ENCODE measurements around the gene SVOPL.
"Not testable (repeated sequence)": the region's sequence is repeated elsewhere in the genome, so short reads cannot be mapped to it uniquely, and the experiment has no call there.

The SVOPL gene

GRCh38 chr7:138700857-138701536 lies at the start of gene SVOPL:
Gene SVOPL (minus strand): TSS chr7:138701362. CDS start chr7:138679045, 22,317 bp downstream.
- H3K4me1 Mint-ChIP-seq: no peaks in the 10 kb centered on the region
- ATAC-seq (no peak), DNase-seq (ENCODE audit: low spot score in 2 of 2) (no peak)
- no peaks in the 10 kb centered on the region for H3K36me3 Mint-ChIP-seq
- H3K4me3 Mint-ChIP-seq: no peak within 1 kb of the TSS
- no peak within 1 kb of the TSS for H3K27ac Mint-ChIP-seq
- no peaks in the 10 kb centered on the region for H3K9me3 Mint-ChIP-seq

- peaks cover 4% of the 10 kb centered on the region for H3K36me3 Mint-ChIP-seq
- H3K4me3 Mint-ChIP-seq: no peak overlapping the region
- peaks cover 64% of the 10 kb centered on the region for H3K4me1 Mint-ChIP-seq
- H3K27ac Mint-ChIP-seq: peak overlapping the region; percentile 35
- DNase-seq (ENCODE audit: low spot score in 2 of 2): no peak
- no peak for ATAC-seq
- H3K9me3 Mint-ChIP-seq: no peaks in the 10 kb centered on the region
Observed at GRCh38 chr7:138750473-138750872, 49.3 kb upstream of the SVOPL start.

GRCh38 chr7:138749960-138750359 lies 48.8 kb upstream of the SVOPL start:
- H3K4me1 Mint-ChIP-seq: peaks cover 69% of the 10 kb centered on the region
- no peaks in the 10 kb centered on the region for H3K9me3 Mint-ChIP-seq
- no peak overlapping the region for H3K4me3 Mint-ChIP-seq
- H3K27ac Mint-ChIP-seq: peak overlapping the region; percentile 35
- DNase-seq (ENCODE audit: low spot score in 2 of 2) (no peak), ATAC-seq (no peak)
- peaks cover 4% of the 10 kb centered on the region for H3K36me3 Mint-ChIP-seq

- no peak for ATAC-seq
- peaks cover 4% of the 10 kb centered on the region for H3K36me3 Mint-ChIP-seq
Observed at GRCh38 chr7:138748666-138749065, 47.5 kb upstream of the SVOPL start.

GRCh38 chr7:138746073-138746472 lies 44.9 kb upstream of the SVOPL start:
- H3K4me1 Mint-ChIP-seq: peaks cover 45% of the 10 kb centered on the region
- H3K36me3 Mint-ChIP-seq: peaks cover 4% of the 10 kb centered on the region
- H3K27ac Mint-ChIP-seq: no peak overlapping the region
- no peak overlapping the region for H3K4me3 Mint-ChIP-seq
- H3K9me3 Mint-ChIP-seq: no peaks in the 10 kb centered on the region
- DNase-seq (ENCODE audit: low spot score in 2 of 2) (no peak), ATAC-seq (peak; percentile 99)

More at GRCh38 chr7:138748666-138749065, 47.5 kb upstream of the SVOPL start:
- Mint-ChIP-seq H3K9me3 (no peaks in the 10 kb centered on the region), H3K27ac (no peak overlapping the region), H3K4me3 (no peak overlapping the region), H3K4me1 (peaks cover 68% of the 10 kb centered on the region)
- no peak for DNase-seq (ENCODE audit: low spot score in 2 of 2)

GRCh38 chr7:138745189-138745588 lies 44.0 kb upstream of the SVOPL start:
- Mint-ChIP-seq H3K27ac (peak overlapping the region; percentile 60), H3K4me3 (no peak overlapping the region), H3K4me1 (peaks cover 36% of the 10 kb centered on the region), H3K9me3 (no peaks in the 10 kb centered on the region), H3K36me3 (peaks cover 4% of the 10 kb centered on the region)
- ATAC-seq: no peak
- DNase-seq (ENCODE audit: low spot score in 2 of 2): no peak

GRCh38 chr7:138741453-138741735 lies 40.2 kb upstream of the SVOPL start:
- Mint-ChIP-seq H3K36me3 (no peaks in the 10 kb centered on the region), H3K9me3 (no peaks in the 10 kb centered on the region), H3K4me1 (peaks cover 20% of the 10 kb centered on the region), H3K27ac (no peak overlapping the region), H3K4me3 (no peak overlapping the region)
- no peak for ATAC-seq
- DNase-seq (ENCODE audit: low spot score in 2 of 2): no peak

- H3K9me3 Mint-ChIP-seq: no peaks in the 10 kb centered on the region
- H3K4me3 Mint-ChIP-seq: no peak overlapping the region
- no peaks in the 10 kb centered on the region for H3K36me3 Mint-ChIP-seq
- H3K27ac Mint-ChIP-seq: no peak overlapping the region
- peaks cover 9% of the 10 kb centered on the region for H3K4me1 Mint-ChIP-seq
- DNase-seq (ENCODE audit: low spot score in 2 of 2) (no peak), ATAC-seq (no peak)
Observed at GRCh38 chr7:138739859-138740258, 38.7 kb upstream of the SVOPL start.

GRCh38 chr7:138738551-138739335 lies 37.6 kb upstream of the SVOPL start:
- peak; percentile 73 to 89 for DNase-seq (ENCODE audit: low spot score in 2 of 2)
- Mint-ChIP-seq H3K9me3 (no peaks in the 10 kb centered on the region), H3K4me3 (no peak overlapping the region), H3K36me3 (no peaks in the 10 kb centered on the region), H3K27ac (no peak overlapping the region), H3K4me1 (peaks cover 7% of the 10 kb centered on the region)
- ATAC-seq: peak; percentile 95

GRCh38 chr7:138738114-138738513 lies 37.0 kb upstream of the SVOPL start:
- Mint-ChIP-seq H3K9me3 (no peaks in the 10 kb centered on the region), H3K4me1 (peaks cover 7% of the 10 kb centered on the region), H3K36me3 (no peaks in the 10 kb centered on the region), H3K4me3 (no peak overlapping the region), H3K27ac (no peak overlapping the region)
- ATAC-seq (no peak), DNase-seq (ENCODE audit: low spot score in 2 of 2) (no peak)

GRCh38 chr7:138735399-138735798 lies 34.2 kb upstream of the SVOPL start:
- no peak overlapping the region for H3K27ac Mint-ChIP-seq
- ATAC-seq (no peak), DNase-seq (ENCODE audit: low spot score in 2 of 2) (no peak)
- H3K4me3 Mint-ChIP-seq: no peak overlapping the region
- peaks cover 7% of the 10 kb centered on the region for H3K4me1 Mint-ChIP-seq
- H3K9me3 Mint-ChIP-seq: no peaks in the 10 kb centered on the region
- no peaks in the 10 kb centered on the region for H3K36me3 Mint-ChIP-seq

GRCh38 chr7:138731733-138732132 lies 30.6 kb upstream of the SVOPL start:
- ATAC-seq; H3K27ac Mint-ChIP-seq; H3K9me3 Mint-ChIP-seq; H3K4me1 Mint-ChIP-seq; H3K4me3 Mint-ChIP-seq; DNase-seq (ENCODE audit: low spot score in 2 of 2); H3K36me3 Mint-ChIP-seq: not testable (repeated sequence)

GRCh38 chr7:138729444-138729843 lies 28.3 kb upstream of the SVOPL start:
- DNase-seq (ENCODE audit: low spot score in 2 of 2) (no peak), ATAC-seq (no peak)
- Mint-ChIP-seq H3K4me3 (no peak overlapping the region), H3K36me3 (no peaks in the 10 kb centered on the region), H3K4me1 (no peaks in the 10 kb centered on the region), H3K9me3 (no peaks in the 10 kb centered on the region), H3K27ac (no peak overlapping the region)

- ATAC-seq (no peak), DNase-seq (ENCODE audit: low spot score in 2 of 2) (no peak)
- no peak overlapping the region for H3K27ac Mint-ChIP-seq
- H3K36me3 Mint-ChIP-seq: no peaks in the 10 kb centered on the region
- no peak overlapping the region for H3K4me3 Mint-ChIP-seq
- H3K9me3 Mint-ChIP-seq: no peaks in the 10 kb centered on the region
- no peaks in the 10 kb centered on the region for H3K4me1 Mint-ChIP-seq
Observed at GRCh38 chr7:138727336-138728099, 26.4 kb upstream of the SVOPL start.

- Mint-ChIP-seq H3K9me3 (no peaks in the 10 kb centered on the region), H3K4me1 (no peaks in the 10 kb centered on the region), H3K27ac (no peak overlapping the region), H3K4me3 (no peak overlapping the region), H3K36me3 (no peaks in the 10 kb centered on the region)
- ATAC-seq: peak; percentile 44
- DNase-seq (ENCODE audit: low spot score in 2 of 2): no peak
Observed at GRCh38 chr7:138726288-138726687, 25.1 kb upstream of the SVOPL start.

GRCh38 chr7:138720286-138720685 lies 19.1 kb upstream of the SVOPL start:
- H3K4me3 Mint-ChIP-seq: no peak overlapping the region
- H3K9me3 Mint-ChIP-seq: no peaks in the 10 kb centered on the region
- DNase-seq (ENCODE audit: low spot score in 2 of 2) (no peak), ATAC-seq (no peak)
- no peak overlapping the region for H3K27ac Mint-ChIP-seq
- no peaks in the 10 kb centered on the region for H3K36me3 Mint-ChIP-seq
- H3K4me1 Mint-ChIP-seq: peaks cover 18% of the 10 kb centered on the region
